Endothelial cell (in vitro differentiated cells): Measurements from ENCODE around the gene RNH1. TPM values are rescaled to one million over a fixed set of nuclear protein-coding genes. Genes with fewer than 3 reads are reported as not detected.

Experiments used
- DNase-seq: peaks from one replicate; pipeline ENCODE4 v3.0.0; 2021; ENCODE audit warnings: low spot score
- H3K27ac Mint-ChIP-seq: one replicate; pipeline ENCODE4 v1.8.0; 2021; ENCODE audit warnings: mixed read lengths, inconsistent platforms; ENCODE audit not compliant: unreplicated experiment
- H3K27me3 Mint-ChIP-seq: one replicate; pipeline ENCODE4 v1.8.0; 2021; ENCODE audit warnings: mild to moderate bottlenecking, moderate library complexity, mixed read lengths, inconsistent platforms; ENCODE audit not compliant: unreplicated experiment
- H3K36me3 Mint-ChIP-seq: one replicate; pipeline ENCODE4 v1.8.0; 2021; ENCODE audit warnings: mild to moderate bottlenecking, low read depth, mixed read lengths, inconsistent platforms; ENCODE audit not compliant: unreplicated experiment
- H3K4me1 Mint-ChIP-seq: one replicate; pipeline ENCODE4 v1.8.0; 2021; ENCODE audit warnings: mild to moderate bottlenecking, mixed read lengths, inconsistent platforms; ENCODE audit not compliant: unreplicated experiment
- H3K4me3 Mint-ChIP-seq: one replicate; pipeline ENCODE4 v1.8.0; 2021; ENCODE audit warnings: mild to moderate bottlenecking, mixed read lengths, inconsistent platforms; ENCODE audit not compliant: unreplicated experiment
- H3K9me3 Mint-ChIP-seq: one replicate; pipeline ENCODE4 v1.8.0; 2021; ENCODE audit warnings: mixed read lengths, inconsistent platforms; ENCODE audit not compliant: unreplicated experiment
- total RNA-seq: library from RNA; stranded (reverse); fragmentation: NEBNext Ultra II Directional; extraction: Animal tissue kit (Norgen Biotek cat#: 25700); gene quantifications from one replicate; pipeline ENCODE4 v1.2.1, GENCODE V29; 2021; ENCODE audit not compliant: unreplicated experiment
- TF ChIP-seq, protein P1 (sequence below): fragments of 200-600 bp; sonication (generic); IDR thresholded peaks from one replicate; pipeline ENCODE4 v1.5.0; 2021; ENCODE audit warnings: antibody characterized with exemption; ENCODE audit not compliant: unreplicated experiment

RNH1 gene
- total RNA-seq, 1 donor from 2014 or later: 61.1 TPM

DNA sequence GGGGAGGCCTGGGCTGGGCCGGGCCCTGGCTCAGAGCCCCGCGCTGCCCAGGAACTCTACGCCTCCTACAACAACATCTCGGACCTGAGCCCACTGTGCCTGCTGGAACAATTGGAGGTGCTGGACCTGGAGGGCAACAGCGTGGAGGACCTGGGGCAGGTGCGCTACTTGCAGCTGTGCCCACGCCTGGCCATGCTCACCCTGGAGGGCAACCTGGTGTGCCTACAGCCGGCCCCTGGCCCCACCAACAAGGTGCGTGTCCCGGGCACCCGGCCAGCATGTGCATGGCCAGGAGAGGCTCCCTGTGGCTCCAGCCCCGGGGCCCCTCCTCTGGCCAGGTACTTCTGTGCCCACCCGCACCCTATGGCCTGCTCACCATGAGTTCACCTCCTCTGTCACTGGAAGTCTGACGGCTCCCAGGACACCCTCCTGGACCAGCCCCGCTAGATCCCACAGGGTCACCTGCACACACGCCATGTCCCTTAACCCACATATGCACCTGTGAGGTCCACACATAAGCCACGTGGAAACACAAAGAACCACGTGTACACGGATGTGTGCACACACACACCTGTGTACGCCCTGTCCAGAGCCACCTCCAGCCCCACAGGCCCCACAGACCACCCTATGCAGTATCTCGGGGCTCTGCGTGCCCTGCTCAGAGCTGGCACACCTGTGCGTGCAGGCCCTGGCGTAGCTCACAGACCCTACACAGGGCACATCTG is 43.1 kb upstream of the RNH1 start:
- H3K27ac Mint-ChIP-seq: no peak overlapping the region
- H3K4me1 Mint-ChIP-seq: no peaks in the 10 kb centered on the region
- H3K9me3 Mint-ChIP-seq: no peaks in the 10 kb centered on the region
- TF ChIP-seq, protein P1, sequence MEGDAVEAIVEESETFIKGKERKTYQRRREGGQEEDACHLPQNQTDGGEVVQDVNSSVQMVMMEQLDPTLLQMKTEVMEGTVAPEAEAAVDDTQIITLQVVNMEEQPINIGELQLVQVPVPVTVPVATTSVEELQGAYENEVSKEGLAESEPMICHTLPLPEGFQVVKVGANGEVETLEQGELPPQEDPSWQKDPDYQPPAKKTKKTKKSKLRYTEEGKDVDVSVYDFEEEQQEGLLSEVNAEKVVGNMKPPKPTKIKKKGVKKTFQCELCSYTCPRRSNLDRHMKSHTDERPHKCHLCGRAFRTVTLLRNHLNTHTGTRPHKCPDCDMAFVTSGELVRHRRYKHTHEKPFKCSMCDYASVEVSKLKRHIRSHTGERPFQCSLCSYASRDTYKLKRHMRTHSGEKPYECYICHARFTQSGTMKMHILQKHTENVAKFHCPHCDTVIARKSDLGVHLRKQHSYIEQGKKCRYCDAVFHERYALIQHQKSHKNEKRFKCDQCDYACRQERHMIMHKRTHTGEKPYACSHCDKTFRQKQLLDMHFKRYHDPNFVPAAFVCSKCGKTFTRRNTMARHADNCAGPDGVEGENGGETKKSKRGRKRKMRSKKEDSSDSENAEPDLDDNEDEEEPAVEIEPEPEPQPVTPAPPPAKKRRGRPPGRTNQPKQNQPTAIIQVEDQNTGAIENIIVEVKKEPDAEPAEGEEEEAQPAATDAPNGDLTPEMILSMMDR: no peak
- H3K36me3 Mint-ChIP-seq: no peaks in the 10 kb centered on the region
- peaks cover 14% of the 10 kb centered on the region for H3K27me3 Mint-ChIP-seq
- no peak overlapping the region for H3K4me3 Mint-ChIP-seq
- DNase-seq: no peak

DNA sequence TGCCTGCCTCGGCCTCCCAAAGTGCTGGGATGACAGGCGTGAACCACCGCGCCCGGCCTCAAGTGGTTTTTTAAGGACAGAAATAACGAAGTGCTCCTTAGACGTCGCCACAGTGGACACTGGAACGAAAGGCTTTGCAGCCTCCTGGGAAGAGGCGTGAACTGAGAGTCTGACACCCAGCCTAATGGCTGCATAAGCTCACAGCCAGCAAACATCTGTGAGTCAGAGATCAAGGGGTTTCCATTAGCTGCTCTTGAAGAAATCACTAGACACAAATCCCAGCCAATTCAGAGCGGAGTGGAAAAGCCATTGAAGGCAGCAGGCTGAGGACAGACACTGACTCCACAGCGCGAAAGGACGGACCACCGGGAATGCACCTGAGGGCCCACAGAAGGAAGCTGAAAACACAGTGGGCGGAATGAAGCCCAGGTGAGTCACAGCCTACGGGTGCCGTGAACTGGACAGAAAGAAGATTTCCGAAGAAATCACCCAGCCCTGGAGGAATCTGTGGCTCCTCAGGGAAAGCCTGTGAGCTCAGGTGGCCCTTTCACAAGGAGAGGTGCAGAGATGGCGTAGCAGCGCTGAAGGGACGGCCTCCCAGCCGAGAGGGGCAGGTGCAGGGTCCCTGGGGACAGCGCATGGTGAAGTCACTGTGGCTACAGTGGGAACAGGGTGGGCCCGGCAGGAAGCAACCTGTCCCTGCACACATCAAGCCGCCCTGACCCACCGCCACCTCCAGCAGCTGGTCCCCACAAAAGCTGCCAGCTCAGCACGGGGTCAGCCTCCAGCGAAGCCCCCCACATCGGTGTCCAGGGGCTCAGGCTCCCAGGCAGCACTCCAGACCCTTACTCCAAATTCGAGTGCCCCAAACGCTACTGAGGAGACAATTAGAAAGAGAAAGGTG is 41.9 kb upstream of the RNH1 start:
- TF ChIP-seq, protein P1: no peak
- no peaks in the 10 kb centered on the region for H3K4me1 Mint-ChIP-seq
- H3K36me3 Mint-ChIP-seq: no peaks in the 10 kb centered on the region
- no peaks in the 10 kb centered on the region for H3K9me3 Mint-ChIP-seq
- no peak overlapping the region for H3K27ac Mint-ChIP-seq
- H3K27me3 Mint-ChIP-seq: peaks cover 12% of the 10 kb centered on the region
- DNase-seq: no peak
- no peak overlapping the region for H3K4me3 Mint-ChIP-seq

DNA sequence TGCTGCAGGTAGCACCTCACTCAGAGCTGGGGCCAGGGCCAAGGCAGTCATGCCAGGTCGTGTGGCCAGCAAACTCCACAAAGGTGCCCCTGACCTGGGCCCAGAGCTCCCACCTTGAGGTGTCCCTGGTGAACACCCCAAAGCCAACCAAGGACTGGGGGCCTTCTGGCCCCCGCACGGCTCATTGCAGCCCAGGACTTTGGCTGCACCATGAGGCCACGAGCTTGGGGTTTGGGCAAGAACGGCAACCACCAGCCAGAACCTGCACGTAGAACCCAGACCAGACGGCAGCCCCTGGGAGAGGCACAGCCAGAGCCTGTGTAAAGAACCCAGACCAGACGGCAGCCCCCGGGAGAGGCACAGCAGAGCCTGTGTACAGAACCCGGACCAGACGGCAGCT is 38.1 kb upstream of the RNH1 start:
- no peaks in the 10 kb centered on the region for H3K4me1 Mint-ChIP-seq
- no peak overlapping the region for H3K27ac Mint-ChIP-seq
- no peak overlapping the region for H3K4me3 Mint-ChIP-seq
- no peaks in the 10 kb centered on the region for H3K9me3 Mint-ChIP-seq
- TF ChIP-seq, protein P1: no peak
- peaks cover 12% of the 10 kb centered on the region for H3K27me3 Mint-ChIP-seq
- H3K36me3 Mint-ChIP-seq: no peaks in the 10 kb centered on the region
- DNase-seq: no peak

DNA sequence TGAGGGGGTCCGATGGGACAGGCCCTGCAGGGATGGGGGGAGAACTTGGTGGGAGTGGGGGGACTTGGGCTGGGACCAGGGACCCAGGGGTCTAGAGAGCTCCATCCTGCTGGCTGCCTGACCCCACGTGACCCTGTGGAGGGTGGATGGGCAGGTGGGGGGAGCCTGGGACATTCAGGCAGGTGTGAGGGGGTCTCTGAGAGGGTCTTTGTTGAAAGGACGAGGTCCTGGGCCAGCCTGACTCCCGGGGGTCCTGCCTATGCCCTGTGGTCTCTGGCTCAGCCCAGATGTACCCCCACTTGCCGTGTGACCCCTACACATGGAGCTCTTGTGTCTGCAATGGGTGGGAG is 37.8 kb upstream of the RNH1 start:
- no peak for DNase-seq
- Mint-ChIP-seq H3K9me3 (no peaks in the 10 kb centered on the region), H3K27ac (no peak overlapping the region), H3K27me3 (peaks cover 12% of the 10 kb centered on the region), H3K4me3 (no peak overlapping the region), H3K36me3 (no peaks in the 10 kb centered on the region), H3K4me1 (no peaks in the 10 kb centered on the region)
- TF ChIP-seq, protein P1: no peak

DNA sequence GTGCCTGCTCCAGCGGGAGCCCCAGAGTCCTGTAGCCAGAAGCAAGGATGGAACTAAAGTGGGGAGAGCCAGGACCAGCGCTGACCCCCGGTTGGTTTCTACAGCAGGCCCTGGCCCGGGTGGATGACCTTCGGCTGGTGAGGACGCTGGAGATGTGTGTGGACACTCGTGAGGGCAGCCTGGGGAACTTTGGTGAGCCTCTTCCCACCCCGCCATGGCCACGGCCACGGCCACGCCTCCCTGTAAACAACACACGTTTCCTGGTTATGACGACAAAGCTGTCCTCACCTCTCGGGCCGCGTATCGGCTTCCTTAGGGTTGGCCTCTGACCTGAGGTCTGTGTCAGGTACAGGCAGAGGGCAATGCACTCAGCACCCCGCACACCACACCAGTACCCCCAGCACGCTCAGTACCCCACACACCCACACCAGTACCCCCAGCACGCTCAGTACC is 34.4 kb upstream of the RNH1 start:
- Mint-ChIP-seq H3K36me3 (no peaks in the 10 kb centered on the region), H3K4me3 (no peak overlapping the region), H3K4me1 (no peaks in the 10 kb centered on the region), H3K27me3 (peaks cover 14% of the 10 kb centered on the region), H3K9me3 (no peaks in the 10 kb centered on the region), H3K27ac (no peak overlapping the region)
- TF ChIP-seq, protein P1: no peak
- no peak for DNase-seq
